Mucosa of descending colon (tissue), 3 donors: ENCODE results near the gene AEBP2. TPM values are rescaled to one million over a fixed set of nuclear protein-coding genes. Genes with fewer than 3 reads are reported as not detected.

Experiments used
- ATAC-seq: fragments of 200-7000 bp; cut with Tn5 transposase; one replicate; pipeline ENCODE4 v1.9.1; 2020; ENCODE audit warnings: mild to moderate bottlenecking, moderate library complexity
- DNase-seq, 3 donors: peaks; one replicate each; pipeline ENCODE4 v3.0.0-alpha.2; 2020
- H3K36me3 ChIP-seq: fragments of 200-600 bp; one replicate; pipeline ENCODE4 v1.8.0; 2021; ENCODE audit warnings: low read depth, mild to moderate bottlenecking
- H3K4me1 ChIP-seq: fragments of 200-600 bp; one replicate; pipeline ENCODE4 v1.8.0; 2021; ENCODE audit warnings: low read depth, mild to moderate bottlenecking
- H3K4me3 ChIP-seq: fragments of 200-600 bp; one replicate; pipeline ENCODE4 v1.8.0; 2021; ENCODE audit warnings: mild to moderate bottlenecking
- H3K9me3 ChIP-seq: fragments of 200-600 bp; one replicate; pipeline ENCODE4 v1.8.0; 2021; ENCODE audit warnings: mild to moderate bottlenecking
- intact Hi-C, 2 donors: fragments of 100-400 bp; cut with DNase I in 1 of 2; cut with micrococcal nuclease in 1 of 2; formaldehyde crosslinking; loops; one replicate each; pipeline versions ENCODE4 v1.11.0 to v1.11.1; 2022; cut with DNase I, micrococcal nuclease
- total RNA-seq, 3 donors: library from RNA; stranded (reverse); fragmentation: NEBNext Ultra II Directional in 2 of 3; extraction: Animal tissue kit (Norgen Biotek cat#: 25700) in 2 of 3; gene quantifications; one replicate each; pipeline versions ENCODE4 v1.2.1 to v1.2.4, GENCODE V29; 2021 to 2023
- TF ChIP-seq, protein P1 (sequence below): fragments of 200-600 bp; IDR thresholded peaks from one replicate; pipeline ENCODE4 v1.8.0; 2022; ENCODE audit warnings: antibody characterized with exemption, mild to moderate bottlenecking
- donor health status: DM: no; HTN: no; CAD: no; lungs with moderate emphysema.
- donor health status: DM: no; HTN: no; CAD: no.
- donor health status: DM: no; HTN: yes; CAD: no.

AEBP2 gene
- total RNA-seq, 3 donors from 2014 or later, result 24.4 to 57.2 (median 27.7) TPM

DNA sequence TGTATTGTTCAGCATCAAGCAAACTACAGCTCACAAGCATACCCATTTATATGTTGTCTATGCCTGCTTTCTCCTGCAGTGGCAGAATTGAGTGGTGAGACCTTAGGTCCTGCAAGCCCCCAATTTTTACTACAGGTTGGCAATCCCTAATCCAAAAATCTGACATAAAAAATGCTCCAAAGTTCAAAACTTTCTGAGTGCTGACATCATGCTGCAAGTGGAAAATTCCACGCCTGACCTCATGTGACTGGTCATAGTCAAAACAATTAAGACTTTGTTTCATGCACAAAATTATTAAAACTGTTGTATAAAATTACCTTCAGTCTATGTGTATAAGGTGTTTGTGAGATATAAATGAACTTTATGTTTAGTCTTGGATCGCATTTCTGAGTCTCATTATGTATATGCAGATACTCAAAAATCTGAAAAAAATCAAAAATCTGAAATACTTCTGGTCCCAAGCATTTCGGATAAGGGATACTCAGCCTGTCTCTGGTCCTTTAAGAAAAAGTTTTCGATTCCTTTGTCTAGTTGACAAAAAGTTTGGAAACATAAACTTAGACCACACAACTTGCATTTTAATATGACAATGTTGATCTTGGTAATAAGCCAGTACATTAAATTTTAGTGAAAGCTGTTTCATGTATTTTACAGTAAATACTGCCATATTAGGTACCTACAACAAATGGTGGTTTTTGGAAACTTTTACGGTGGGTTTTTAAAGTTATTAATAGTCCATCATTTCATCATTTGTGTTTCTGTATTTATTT lies 81.5 kb downstream of the AEBP2 start:
- TF ChIP-seq, protein P1, sequence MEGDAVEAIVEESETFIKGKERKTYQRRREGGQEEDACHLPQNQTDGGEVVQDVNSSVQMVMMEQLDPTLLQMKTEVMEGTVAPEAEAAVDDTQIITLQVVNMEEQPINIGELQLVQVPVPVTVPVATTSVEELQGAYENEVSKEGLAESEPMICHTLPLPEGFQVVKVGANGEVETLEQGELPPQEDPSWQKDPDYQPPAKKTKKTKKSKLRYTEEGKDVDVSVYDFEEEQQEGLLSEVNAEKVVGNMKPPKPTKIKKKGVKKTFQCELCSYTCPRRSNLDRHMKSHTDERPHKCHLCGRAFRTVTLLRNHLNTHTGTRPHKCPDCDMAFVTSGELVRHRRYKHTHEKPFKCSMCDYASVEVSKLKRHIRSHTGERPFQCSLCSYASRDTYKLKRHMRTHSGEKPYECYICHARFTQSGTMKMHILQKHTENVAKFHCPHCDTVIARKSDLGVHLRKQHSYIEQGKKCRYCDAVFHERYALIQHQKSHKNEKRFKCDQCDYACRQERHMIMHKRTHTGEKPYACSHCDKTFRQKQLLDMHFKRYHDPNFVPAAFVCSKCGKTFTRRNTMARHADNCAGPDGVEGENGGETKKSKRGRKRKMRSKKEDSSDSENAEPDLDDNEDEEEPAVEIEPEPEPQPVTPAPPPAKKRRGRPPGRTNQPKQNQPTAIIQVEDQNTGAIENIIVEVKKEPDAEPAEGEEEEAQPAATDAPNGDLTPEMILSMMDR, result no peak
- Histone ChIP-seq H3K36me3 (no peaks in the 10 kb centered on the region), H3K4me1 (no peaks in the 10 kb centered on the region), H3K9me3 (no peaks in the 10 kb centered on the region), H3K4me3 (no peak overlapping the region)
- ATAC-seq, result no peak
- DNase-seq, result no peak
- intact Hi-C loops, result no loop called here

DNA sequence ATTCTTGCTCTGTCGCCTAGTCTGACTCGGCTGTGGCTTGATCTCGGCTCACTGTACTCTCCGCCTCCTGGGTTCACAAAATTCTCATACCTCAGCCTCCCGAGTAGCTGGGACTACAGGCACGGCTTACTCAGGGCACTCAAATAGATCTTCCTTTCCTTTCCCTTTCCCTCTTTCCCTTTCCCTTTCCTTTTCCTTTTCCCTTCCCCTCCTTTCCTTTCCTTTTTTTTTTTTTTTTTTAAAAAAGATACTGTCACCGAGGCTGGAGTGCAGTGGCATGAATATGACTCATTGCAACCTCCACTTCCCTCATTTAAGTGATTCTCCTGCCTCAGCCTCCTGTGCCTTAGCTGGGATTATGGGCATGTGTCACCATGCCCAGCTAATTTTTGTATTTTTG lies 86.0 kb downstream of the AEBP2 start:
- ATAC-seq (no peak), DNase-seq (no peak)
- H3K4me1 ChIP-seq, result no peaks in the 10 kb centered on the region
- no peak overlapping the region for H3K4me3 ChIP-seq
- H3K9me3 ChIP-seq, result no peaks in the 10 kb centered on the region
- intact Hi-C loops, result no loop called here
- no peaks in the 10 kb centered on the region for H3K36me3 ChIP-seq
- TF ChIP-seq, protein P1, result no peak

DNA sequence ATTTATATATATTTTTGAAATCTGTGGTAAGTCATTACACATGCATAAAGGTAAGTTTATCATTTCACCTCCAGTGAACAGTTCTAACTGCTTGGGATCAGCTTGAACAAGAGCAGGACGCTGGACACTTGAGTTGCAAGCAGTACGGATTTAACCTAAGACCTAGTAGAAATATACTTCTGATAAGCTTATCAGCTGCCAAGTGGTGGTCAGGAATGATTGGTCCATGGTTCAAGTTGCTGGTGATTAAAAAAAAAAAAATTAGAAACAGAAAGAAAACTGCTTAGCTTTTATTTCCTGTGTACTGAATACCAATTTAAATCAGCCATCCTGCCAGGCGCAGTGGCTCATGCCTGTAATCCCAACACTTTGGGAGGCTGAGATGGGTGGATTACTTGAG lies 88.6 kb downstream of the AEBP2 start:
- H3K36me3 ChIP-seq, result no peaks in the 10 kb centered on the region
- no peaks in the 10 kb centered on the region for H3K9me3 ChIP-seq
- H3K4me3 ChIP-seq, result no peak overlapping the region
- no peak for ATAC-seq
- no peaks in the 10 kb centered on the region for H3K4me1 ChIP-seq
- no peak for DNase-seq
- intact Hi-C loops, result no loop called here
- TF ChIP-seq, protein P1, result no peak

DNA sequence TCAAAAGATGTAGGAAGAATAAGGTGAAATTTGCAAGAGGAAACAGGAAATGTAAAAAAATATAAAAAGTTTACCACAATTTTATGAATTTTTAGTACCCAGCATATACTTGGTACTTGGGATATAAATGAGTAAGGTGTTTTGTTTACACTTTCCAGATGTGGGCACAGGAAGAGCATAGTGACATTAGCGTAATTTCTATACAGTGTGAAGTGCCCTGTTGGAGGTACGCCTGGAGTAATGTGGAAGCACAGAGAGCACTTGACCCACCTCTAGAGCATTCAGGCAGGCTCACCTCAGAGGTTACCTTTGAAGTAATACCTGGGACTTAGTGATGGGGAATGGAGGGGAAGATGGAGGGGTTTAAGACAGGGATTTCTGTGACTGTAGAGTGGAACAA lies 89.5 kb downstream of the AEBP2 start:
- ATAC-seq (no peak), DNase-seq (no peak)
- Histone ChIP-seq H3K4me3 (no peak overlapping the region), H3K9me3 (no peaks in the 10 kb centered on the region), H3K4me1 (no peaks in the 10 kb centered on the region), H3K36me3 (no peaks in the 10 kb centered on the region)
- TF ChIP-seq, protein P1, result no peak
- intact Hi-C loops, result no loop called here

DNA sequence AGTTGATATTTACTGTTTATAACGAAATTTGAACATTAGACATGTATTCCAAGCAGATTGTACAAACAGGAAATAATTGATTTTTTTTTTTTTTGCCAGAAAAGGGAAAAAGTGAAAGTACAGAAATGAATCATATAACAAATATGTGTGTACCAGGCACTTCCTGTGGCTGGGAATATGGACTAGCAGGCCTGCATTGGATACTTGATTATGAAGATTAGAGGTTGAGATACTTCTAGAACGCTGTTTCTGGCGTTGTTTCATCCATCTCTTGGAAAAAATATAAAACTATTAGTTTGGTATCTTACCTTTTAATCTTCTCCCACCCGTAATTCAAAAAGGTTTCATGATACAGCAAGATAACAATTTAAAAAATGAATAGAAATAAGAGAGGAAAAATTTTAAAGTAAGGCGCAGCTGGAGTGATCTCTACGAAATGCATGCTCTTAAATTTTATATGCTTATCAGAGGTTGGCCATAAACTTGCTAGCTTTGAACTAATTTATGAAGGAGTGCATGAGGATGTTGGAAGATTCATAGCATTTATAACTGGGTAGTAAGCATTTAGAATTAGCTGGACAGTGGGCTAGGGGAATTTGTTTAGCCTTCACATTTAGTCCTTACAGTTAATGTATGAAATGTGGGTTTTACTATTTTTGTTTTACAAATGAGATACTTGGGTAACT lies 90.8 kb downstream of the AEBP2 start:
- TF ChIP-seq, protein P1, result no peak
- H3K9me3 ChIP-seq, result no peaks in the 10 kb centered on the region
- no peak for DNase-seq
- no peaks in the 10 kb centered on the region for H3K4me1 ChIP-seq
- no peaks in the 10 kb centered on the region for H3K36me3 ChIP-seq
- no peak overlapping the region for H3K4me3 ChIP-seq
- intact Hi-C loops, result no loop called here
- ATAC-seq, result no peak
